Ovary (tissue), 3 donors: ENCODE results near the gene VWA3B.

ENCODE experiments used
- POLR2A ChIP-seq: fragments of 450-650 bp; IDR thresholded peaks from one replicate; pipeline ENCODE4 v1.6.1; 2017; ENCODE audit warnings: antibody characterized with exemption, mild to moderate bottlenecking, moderate library complexity
- TF ChIP-seq, protein P1 (sequence below), 3 donors: fragments of 450-650 bp in 2 of 3; fragments of 200-600 bp in 1 of 3; IDR thresholded peaks; one replicate each; pipeline versions ENCODE4 v1.5.1 to v1.8.0; 2016 to 2022; ENCODE audit warnings: antibody characterized with exemption in 3 of 3, mild to moderate bottlenecking in 1 of 3
- donor health status: DM: no; HTN: no; CAD: no.

DNA sequence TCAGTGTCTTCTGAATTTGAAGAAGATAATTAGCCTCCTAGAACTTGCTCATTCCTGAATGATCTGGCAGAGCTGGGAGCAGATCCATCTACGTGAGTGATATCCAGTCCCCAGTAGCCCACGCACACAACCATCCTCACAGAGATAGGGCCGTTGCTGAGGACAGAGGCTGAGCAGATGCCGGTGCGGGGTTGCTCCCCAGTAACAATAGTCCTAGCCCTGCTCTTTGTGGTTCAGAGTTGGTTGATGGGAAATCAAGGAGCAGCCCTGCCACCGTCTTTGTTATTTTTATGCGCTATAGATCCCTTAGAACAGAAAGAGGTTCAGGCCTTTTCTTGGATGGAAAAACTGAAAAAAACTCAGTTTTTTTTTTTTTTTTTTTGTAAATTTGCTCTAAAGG lies 69.3 kb downstream of the VWA3B start:
- no peak for TF ChIP-seq POLR2A
- TF ChIP-seq, protein P1, sequence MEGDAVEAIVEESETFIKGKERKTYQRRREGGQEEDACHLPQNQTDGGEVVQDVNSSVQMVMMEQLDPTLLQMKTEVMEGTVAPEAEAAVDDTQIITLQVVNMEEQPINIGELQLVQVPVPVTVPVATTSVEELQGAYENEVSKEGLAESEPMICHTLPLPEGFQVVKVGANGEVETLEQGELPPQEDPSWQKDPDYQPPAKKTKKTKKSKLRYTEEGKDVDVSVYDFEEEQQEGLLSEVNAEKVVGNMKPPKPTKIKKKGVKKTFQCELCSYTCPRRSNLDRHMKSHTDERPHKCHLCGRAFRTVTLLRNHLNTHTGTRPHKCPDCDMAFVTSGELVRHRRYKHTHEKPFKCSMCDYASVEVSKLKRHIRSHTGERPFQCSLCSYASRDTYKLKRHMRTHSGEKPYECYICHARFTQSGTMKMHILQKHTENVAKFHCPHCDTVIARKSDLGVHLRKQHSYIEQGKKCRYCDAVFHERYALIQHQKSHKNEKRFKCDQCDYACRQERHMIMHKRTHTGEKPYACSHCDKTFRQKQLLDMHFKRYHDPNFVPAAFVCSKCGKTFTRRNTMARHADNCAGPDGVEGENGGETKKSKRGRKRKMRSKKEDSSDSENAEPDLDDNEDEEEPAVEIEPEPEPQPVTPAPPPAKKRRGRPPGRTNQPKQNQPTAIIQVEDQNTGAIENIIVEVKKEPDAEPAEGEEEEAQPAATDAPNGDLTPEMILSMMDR (IDR thresholded peaks at IDR 0.05) = no peak
